Epithelial cell of esophagus (primary cell): ENCODE data around the gene TWIST1.

ENCODE experiments used
- DNase-seq: peaks from one replicate; pipeline ENCODE4 v3.0.0; 2010; ENCODE audit warnings: low read depth
- H3K4me3 ChIP-seq: 2 replicates; pipeline ENCODE4 v1.5.1; 2011; ENCODE audit warnings: mild to moderate bottlenecking, low read length, control low read depth
- CTCF ChIP-seq: IDR thresholded peaks from 2 replicates; pipeline ENCODE4 v1.5.1; 2011; ENCODE audit warnings: low read depth, mild to moderate bottlenecking, low read length, control low read depth, inconsistent platforms; ENCODE audit not compliant: insufficient read depth; ENCODE audit errors: missing control alignments

TWIST1 gene

GRCh38 chr7:19113002-19113350 lies 4.5 kb downstream of the TWIST1 start:
- TF ChIP-seq CTCF = no peak
- H3K4me3 ChIP-seq = no peak overlapping the region

GRCh38 chr7:19112274-19113001 lies 5.0 kb downstream of the TWIST1 start:
- no peak for TF ChIP-seq CTCF
- no peak overlapping the region for H3K4me3 ChIP-seq
- DNase-seq = no peak

More at GRCh38 chr7:19113002-19113350, 4.5 kb downstream of the TWIST1 start:
- no peak for DNase-seq

- TF ChIP-seq CTCF = no peak
- DNase-seq = no peak
- H3K4me3 ChIP-seq = no peak overlapping the region
Observed at GRCh38 chr7:19111474-19112273, 5.8 kb downstream of the TWIST1 start.

- no peak overlapping the region for H3K4me3 ChIP-seq
- TF ChIP-seq CTCF = no peak
- no peak for DNase-seq
Observed at GRCh38 chr7:19110776-19111175, 6.7 kb downstream of the TWIST1 start.

GRCh38 chr7:19110026-19110730 lies 7.3 kb downstream of the TWIST1 start:
- no peak overlapping the region for H3K4me3 ChIP-seq
- DNase-seq = no peak
- TF ChIP-seq CTCF = no peak

- TF ChIP-seq CTCF = no peak
- no peak overlapping the region for H3K4me3 ChIP-seq
- DNase-seq = no peak
Observed at GRCh38 chr7:19109000-19109946, 8.2 kb downstream of the TWIST1 start.
